NCI-H2196 treated with DMSO at 0.1 percent for 48 hours (cell line): ENCODE results near the gene PPM1A.

Source experiments
- DNase-seq: peaks from one replicate; lab custom pipeline; 2025; ENCODE audit not compliant: unreplicated experiment; lab: John Stamatoyannopoulos, UW

PPM1A gene

DNA sequence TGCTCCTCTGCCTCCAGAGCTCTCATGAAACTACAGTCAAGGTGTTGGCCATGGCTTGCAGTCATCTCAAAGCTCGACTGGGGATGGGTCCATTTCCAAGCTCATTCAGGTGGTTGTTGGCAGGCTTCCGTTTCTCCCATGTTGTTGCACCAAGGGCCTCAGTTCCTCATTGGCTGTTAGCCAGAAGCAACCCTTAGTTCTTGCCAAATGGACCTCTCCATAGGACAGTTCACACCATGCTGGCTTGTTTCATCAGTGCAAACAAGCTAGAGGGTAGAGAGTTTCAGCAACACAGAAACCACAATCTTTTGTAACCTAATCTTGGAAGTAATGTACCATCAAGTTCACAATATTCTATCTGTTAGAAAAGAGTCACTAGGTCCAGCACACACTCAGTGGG lies 22.7 kb upstream of the PPM1A start:
- DNase-seq: no peak

DNA sequence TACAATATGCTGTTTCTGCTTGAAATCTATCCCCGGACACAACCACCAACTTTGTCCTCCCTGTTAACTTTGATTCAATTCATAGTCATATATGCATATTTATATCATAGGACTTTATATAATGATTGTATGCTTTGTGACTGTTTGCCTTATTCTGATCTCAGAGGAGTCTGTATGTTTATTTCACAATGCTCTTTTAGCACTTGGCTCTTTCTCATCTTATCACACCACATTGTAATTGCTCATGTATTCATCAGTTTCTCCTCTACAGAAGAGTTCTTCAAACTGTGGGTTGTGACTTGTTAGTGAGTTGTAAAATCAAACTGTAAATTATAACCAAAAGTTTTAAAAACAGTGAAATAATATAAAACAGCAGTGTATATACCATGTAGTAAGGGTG lies 21.7 kb upstream of the PPM1A start:
- no peak for DNase-seq

DNA sequence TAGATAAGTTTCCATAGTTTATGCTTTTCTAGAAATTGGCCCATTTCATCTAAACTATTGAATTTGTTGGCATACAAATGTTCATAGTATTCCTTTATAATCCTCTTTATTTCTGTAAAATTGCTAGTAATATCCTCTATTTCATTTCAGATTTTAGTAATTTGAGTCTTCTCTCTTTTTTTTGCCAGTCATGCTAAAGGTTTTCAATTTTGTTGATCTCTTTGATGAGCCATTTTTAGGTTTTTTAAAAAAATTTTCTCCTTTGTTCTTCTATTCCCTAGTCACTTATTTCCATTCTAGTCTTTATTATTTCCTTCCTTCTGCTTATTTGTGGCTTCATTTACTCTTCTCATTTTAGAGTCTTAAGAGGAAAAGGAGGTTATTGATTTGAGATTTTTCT lies 19.4 kb upstream of the PPM1A start:
- no peak for DNase-seq

DNA sequence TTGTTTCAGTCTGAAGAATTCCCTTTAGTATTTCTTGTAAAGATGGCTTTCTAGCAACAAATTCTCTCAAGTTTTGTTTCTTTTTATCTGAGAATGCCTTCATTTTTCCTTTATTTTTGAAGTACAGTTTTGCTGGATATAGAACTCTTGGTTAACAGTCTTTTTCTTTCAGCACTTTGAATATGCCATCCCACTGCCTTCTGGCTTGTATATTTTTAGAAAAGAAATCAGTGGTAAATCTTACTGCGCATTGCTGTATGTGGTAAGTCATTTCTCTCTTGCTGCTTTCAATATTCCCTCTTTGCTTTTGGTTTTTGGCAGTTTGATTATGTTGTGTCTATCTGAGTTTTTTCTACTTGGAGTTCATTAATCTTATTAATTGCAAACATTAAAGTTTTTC lies 16.8 kb upstream of the PPM1A start:
- no peak for DNase-seq

DNA sequence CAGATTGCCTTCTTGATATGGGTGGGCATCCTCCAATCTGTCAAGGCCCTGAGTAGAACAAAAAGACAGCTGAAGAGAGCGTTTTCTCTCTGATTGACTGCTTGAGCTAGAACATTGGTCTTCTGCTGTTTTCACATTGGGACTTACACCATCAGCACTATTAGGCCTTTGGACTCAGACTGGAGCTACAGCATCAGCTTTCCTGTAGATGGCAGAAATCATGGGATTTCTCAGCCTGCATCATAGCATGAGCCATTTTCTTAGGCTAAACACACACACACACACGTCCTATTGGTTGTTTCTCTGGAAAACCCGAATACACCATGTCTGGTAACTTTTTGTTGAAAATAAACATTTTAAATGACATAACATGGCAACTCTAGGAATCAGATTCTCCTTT lies 15.8 kb upstream of the PPM1A start:
- DNase-seq: no peak

DNA sequence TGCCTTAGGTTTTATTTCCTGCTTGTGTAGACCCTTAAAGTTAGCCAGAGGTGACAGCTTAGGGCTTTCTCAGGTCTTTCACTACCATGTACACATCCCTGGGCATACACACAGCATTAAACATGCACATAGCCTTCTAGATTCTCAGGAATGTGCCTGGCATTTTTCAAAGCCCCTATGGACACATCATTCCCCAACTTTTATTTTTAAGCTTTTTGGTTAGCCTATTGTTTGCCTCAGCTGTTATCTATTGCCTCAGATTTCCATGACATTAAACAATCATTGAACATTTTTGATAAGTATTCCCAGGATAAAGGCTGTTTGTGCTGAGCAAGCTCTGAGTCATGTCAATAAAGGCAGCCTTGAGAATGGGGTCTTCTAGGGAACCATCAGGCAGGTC lies 15.1 kb upstream of the PPM1A start:
- DNase-seq: no peak

DNA sequence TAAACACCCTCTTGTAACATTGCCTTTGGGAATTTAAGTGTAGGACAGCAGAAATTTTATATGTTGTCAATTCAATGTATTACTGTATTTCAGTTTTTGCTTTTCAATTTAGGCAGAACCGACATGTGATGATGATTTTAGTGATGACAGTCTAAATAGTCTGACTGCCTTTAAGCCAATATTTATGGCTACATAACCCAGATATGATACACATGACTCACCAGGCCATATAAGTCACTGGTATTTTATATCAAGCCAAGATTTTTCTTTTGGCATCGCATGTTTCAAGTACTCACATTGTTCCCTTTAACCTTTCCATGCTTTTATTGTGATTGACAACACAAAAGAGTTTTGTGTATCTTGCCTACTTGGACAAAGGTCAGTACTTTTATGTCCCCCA lies 13.6 kb upstream of the PPM1A start:
- no peak for DNase-seq

DNA sequence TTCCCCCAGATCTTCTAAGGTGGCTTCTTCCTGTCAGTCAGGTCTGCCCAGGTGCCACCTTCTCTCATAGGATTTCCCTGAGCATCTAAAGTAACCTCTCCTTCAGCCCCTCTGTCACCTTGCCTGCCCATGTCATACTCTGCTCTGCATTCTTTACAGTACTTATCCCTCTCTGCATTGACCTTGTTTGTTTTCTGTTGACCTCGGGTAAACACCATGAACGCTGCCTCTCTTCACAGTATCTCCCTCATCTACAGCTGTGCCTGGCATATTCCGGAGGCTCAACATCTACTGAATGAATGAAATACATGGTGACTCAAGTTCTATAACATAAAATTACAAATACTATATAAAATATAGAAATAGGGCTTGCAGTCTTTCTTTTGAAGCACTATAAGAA lies 10.1 kb upstream of the PPM1A start:
- DNase-seq: no peak

DNA sequence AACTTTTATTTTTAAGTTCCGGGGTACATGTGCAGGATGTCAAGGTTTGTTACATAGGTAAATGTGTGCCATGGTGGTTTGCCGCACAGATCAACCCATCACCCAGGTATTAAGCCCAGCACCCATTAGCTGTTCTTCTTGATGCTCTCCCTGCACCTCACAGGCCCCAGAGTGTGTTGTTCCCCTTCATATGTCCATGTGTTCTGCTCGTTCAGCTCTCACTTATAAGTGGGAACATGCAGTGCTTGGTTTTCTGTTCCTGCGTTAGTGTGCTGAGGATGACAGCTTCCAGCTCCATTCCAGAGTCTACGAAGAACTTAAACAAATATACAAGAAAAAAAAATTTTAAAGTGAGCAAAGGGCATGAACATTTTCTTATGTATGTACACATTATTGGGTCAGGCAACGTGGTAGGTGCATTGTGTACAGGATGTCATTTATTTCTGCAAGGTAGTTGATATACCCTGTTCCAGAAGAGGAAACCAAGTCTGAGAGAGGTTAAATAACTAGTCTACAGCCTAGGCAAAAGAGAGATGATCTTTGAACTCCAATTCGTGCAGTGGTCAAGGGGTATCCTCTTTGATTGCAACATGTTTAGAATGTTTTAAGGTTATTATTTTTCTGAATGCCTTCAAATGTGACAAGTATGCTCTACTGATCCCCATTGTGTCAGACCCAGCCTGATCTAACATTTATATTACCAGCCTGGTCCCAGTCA lies 8.7 kb upstream of the PPM1A start:
- no peak for DNase-seq

DNA sequence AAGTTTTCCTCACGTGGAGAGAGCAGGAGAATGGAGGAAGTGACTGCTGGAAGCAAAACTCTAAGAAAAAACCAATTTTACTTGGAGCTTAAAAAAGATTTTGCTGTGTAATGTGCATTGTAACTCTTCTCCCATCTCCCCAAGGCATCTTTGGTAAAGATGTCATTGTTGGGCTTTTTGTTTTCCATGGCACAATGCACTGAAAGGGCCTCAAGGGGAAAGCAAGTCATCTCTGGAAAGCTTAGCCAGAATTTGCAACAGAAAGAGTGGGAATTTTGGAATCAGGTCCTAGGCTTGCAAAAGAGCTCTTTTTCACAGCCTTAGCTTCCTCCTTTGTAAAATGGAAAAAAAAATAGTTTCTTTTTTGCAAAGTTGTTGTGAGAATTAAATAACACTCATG lies 7.9 kb upstream of the PPM1A start:
- no peak for DNase-seq

DNA sequence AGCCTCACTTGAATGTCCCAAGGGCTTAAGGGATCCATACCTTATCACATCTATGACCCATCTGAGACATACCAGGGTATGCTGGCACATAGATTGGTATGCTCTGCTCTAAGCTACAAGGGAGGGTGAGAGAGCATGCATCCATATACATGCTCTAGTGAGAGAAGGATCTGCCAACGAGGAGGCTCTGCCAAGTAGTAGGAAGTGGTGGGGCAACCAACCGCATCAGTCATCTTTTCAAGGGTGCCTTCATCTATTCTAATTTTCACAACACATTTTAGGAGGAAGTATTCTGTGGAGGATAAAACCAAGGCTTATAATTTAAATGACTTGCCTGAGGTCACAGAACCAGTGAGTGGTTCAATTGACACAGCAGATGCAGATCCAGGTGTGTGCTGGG lies 6.6 kb upstream of the PPM1A start:
- DNase-seq: no peak

DNA sequence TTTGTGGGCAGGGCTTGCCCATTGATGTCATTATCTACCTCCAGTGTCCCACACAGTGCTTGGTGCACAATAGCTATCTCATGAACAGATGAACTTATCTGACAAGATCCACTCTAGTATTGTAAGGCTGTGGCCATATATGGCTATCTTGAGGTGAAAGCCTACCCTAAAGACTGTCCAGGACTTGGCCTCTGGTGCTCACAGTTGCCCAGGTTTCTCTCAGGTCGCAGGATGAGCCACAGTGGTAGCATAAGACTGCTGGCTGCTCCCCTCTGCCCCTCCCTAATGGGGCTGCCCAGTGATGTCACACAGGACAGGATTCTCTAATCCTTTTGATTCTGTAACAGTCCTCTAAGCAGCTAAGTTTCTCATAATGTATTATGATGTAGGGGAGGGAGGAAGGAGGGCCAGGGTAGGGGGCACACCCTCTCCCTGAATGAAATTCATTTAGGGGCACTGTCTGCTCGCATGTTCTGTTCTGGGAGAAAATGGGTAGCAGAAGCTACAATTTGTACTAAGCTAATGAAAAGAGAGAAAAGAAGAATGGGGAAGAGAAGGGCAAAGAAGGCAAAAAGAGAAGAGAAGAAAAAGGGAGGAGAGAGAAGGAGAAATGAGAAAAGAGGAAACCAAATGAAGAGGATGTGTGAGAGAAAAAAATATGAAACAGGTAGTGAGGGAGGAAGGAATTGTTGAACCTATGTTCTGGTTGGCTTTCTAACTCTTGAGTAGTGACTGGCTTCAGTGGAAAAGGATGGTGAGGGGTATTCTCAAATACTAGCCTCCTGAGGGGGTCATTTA lies 3.4 kb upstream of the PPM1A start:
- DNase-seq: no peak

DNA sequence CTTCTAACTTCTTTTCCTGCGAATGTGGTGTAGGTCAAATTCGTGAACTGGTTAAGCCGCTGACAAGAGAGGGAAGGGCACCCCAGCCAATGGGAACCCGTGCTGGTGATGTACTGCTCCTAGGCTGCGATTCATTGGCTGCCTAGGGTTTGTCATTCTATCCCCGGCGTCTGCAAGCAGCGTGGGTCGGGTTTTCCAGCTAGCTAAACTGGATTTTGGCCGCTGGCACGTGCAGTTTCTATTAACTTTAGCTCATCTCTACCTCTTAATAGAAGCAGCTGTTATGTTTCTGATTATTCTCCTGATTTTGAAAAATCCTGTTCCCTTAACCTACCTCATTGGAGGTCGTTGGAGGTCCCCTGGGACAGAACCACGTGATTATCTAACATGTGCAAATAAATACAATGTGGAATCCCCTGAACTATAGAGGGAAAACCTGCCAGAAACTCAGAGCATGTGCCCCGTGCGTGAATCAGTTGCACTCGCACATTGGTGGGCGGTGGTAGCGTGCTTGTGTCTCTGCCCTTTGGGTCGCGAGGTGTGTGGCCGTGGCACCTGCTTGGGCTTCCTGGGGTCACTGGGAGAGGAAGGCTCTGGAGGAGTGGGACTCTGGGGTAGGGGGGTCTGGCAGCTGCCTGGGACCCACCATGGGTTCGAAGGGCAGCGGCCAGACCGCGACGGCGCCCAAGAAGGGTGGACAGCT lies 876 bp upstream of the PPM1A start:
- DNase-seq: peak; percentile 93

DNA sequence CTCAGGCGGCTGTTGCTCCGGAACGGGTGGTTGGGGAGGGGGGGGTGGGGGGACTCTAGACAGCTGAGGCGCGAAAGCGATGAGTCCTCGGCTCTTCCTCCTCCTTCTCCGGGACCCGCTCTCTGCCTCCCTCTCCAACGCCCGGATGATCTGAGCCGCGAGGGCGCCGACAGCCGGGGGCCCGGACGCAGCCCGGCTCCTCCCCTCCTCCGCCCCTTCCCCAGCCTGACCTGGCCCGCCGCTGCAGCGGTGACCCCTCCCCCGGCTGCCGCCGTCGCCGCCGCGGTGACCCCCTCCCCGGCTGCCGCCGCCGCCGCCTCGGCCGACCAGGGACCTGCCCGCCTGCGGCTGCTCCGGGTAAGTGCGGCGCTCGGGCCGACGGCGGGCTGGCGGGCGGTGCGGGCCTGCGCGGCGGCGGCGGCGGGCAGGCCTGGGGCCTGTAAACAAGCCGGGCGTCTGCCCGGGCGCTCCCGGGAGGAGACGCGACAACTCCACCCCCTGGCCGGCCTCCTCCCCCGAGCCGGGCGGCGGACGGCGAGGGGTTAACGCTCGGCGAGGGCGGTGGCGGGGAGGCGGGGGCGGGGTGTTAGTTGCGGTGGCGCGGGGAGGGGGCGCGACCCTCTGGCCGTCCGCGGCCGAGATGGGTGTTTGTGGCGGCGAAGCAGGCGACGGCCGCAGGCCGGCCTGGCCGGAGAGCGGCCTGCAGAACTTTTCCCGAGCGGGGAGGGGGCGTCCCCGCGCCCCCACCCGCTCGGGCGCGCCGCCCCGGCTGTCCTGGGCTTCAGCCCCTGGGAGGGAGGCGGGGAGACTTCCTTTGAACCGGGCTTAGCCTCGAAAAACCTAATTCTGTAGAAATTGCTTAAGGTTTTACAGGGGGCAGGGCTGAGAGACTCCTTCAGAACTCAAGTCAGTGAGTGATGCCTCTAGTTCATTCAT lies 568 bp downstream of the PPM1A start:
- peak; percentile 24 for DNase-seq

DNA sequence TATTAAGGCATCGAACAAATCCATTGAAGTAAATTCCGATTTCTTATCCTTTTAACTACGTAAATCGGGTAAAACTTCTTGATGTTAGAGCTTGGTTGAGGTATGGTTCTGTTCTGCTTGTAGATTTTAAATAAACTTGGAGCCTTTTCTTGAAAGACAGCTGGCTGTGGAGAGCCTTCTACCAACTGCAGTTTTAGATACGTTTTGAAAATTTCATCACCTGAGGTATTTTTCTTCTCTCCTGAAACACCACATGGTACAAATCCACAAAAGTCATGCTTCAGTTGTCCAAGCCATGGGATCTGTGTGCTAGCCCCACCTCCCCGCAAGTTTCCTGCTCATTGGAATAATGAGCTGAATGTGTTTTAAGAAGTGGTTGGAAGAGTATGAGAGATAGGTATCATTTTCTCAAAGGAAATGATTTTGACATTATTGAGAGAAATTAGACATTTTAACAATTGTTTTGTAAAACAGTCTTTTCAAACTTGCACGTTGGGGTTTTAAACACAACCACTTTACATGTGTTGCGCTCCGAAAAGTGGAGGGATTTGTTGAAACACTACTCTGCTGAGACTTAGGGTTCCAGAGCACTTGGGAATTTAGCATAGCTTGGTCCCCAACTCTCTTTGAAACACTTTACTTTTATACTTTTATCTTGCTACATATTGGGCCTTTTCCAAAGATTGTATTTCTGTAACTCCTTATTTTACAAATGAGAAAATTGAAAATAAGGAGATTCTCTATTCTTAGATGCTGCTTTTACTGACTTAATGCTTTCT lies 1.4 kb downstream of the PPM1A start:
- no peak for DNase-seq

DNA sequence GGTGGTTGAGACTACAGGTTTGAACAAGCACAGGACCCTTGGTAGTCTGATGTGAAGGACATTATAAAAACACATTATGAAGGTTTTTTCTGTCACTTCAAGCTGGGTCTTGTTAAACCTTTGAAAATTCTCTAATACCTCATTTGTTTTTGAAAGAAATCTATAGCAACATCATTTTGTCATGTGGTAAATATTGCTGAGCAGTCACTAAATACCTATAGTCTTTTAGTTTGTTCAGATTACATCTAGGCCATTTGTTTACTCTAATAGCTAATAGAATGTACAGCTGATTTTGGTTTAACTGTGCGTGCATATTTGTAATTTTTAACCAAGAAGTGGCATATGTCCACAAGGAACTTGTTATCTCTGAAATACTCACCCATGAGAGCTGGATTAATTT lies 2.9 kb downstream of the PPM1A start:
- no peak for DNase-seq

DNA sequence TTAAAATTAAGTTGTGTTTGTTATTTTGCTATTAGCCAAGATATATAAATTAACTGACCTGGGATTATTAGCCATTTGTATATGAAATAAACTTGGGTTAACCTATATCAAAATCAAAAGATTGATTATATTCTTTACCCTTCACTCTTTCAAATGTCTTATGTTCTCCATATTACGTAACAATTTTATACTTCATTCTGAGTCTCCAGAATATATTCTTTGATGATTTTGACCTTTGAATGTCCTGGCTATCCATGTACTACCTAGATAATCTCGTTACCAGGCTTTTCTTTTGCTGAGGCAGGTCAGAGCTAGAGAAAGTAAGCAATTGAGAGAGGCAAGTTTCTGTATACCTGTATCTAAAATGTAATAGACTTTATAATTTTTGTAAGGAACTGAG lies 3.6 kb downstream of the PPM1A start:
- no peak for DNase-seq

DNA sequence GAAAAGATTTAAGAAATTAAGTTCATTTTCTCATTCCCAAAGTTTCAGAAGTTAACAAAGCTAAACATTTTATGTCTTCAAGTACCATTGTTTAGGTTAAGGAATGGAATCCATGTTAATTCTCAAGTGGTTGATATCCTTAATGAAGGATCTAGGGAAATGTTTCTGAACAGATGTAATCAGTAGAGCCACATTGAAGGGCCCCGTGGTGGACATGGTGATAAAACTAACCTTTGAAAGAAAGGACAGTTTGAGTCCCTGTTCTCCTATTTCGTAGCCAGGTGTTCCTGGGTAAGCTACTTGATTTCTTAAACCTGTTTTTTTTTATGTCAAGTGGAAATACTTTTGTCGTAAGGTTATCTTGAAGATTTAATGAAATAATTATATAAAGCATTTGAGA lies 4.6 kb downstream of the PPM1A start:
- no peak for DNase-seq

DNA sequence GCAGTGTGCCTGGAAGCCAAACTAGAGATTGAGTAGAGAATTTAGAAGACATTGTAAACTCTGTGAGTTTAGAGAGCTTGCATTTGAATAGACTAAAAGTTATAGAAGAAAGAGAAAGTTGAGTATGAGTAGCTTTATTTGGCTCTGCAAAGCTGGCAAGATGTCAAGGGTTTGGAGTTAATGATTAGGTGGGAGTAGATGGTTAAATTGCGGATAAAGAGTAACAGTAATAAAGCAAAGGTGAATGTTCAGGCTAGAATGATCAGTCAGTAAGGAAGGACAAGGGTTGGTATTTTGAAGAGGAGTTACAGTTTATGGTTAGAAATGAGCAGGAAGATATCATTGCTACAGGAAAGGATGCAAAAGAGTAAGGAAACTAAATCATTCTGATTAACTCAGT lies 5.2 kb downstream of the PPM1A start:
- DNase-seq: no peak

DNA sequence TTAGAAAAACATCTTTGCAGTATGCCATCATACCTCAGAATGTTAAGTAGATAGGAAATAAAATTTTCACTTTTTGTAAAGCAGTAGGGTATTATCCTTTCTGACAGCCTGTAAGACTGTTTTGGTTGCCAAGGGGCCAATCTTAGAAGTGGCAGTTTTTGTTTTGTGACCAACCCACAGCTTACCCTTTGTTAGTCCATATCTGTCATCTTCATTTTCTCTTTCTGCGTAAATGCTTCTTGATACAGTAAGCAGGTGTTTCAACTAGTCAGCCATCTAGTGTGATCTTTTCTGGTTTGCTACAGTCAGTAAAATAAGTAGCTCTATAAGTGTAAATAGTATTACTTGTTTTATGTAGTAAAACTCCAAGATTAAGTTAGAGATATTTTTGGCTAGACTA lies 8.8 kb downstream of the PPM1A start:
- no peak for DNase-seq
